PC-9 (cell line): Measurements from ENCODE around the gene ALKAL2. TPM values are rescaled to one million over a fixed set of nuclear protein-coding genes. Genes with fewer than 3 reads are reported as not detected.

Source experiments
- BruUV-seq: library from RNA; stranded (reverse); fragments of 400-500 nt; replicated peaks from 2 replicates; lab custom pipeline; 2021; lab: Mats Ljungman, UMichigan
- CTCF ChIA-PET: fragments of 300-600 bp; sonication (Branson Sonifier 250); formaldehyde crosslinking; loops from one replicate; lab custom pipeline; 2022; ENCODE audit warnings: antibody characterized with exemption; lab: Charles Lee
- POLR2A ChIA-PET: fragments of 300-600 bp; sonication (Branson Sonifier 250); formaldehyde crosslinking; loops from one replicate; lab custom pipeline; 2022; ENCODE audit warnings: antibody characterized with exemption; ENCODE audit not compliant: unreplicated experiment; lab: Charles Lee
- DNase-seq, 2 experiments: peaks; one replicate each; pipeline versions ENCODE4 v3.0.0 to v3.0.0-alpha.2; 2015 to 2022; ENCODE audit warnings: mixed read lengths in 1 of 2
- H2AFZ ChIP-seq: fragments of 200-600 bp; sonication (generic); 2 replicates; pipeline ENCODE4 v1.8.1; 2017; ENCODE audit warnings: antibody characterized with exemption
- H3F3A ChIP-seq: fragments of 200-600 bp; sonication (generic); 2 replicates; pipeline ENCODE4 v1.8.1; 2017; ENCODE audit warnings: antibody characterized with exemption, mild to moderate bottlenecking, low read depth; ENCODE audit not compliant: insufficient read depth
- H3K27ac ChIP-seq: fragments of 200-600 bp; sonication (generic); 2 replicates; pipeline ENCODE4 v1.6.1; 2016; ENCODE audit warnings: mixed run types
- H3K27me3 ChIP-seq: fragments of 200-600 bp; sonication (generic); 2 replicates; pipeline ENCODE4 v1.6.1; 2016; ENCODE audit warnings: low read depth, mixed run types; ENCODE audit not compliant: insufficient read depth
- H3K36me3 ChIP-seq: fragments of 200-600 bp; sonication (generic); 2 replicates; pipeline ENCODE4 v1.6.1; 2016; ENCODE audit warnings: low read depth, mixed run types
- H3K4me1 ChIP-seq: fragments of 200-600 bp; sonication (generic); replicated peaks from 2 replicates; pipeline ENCODE4 v1.6.1; 2016; ENCODE audit warnings: mixed run types; ENCODE audit not compliant: insufficient read depth
- H3K4me2 ChIP-seq: fragments of 200-600 bp; sonication (generic); 2 replicates; pipeline ENCODE4 v1.6.1; 2017; ENCODE audit warnings: mixed run types
- H3K4me3 ChIP-seq: fragments of 200-600 bp; sonication (generic); 2 replicates; pipeline ENCODE4 v1.6.1; 2016; ENCODE audit warnings: mixed run types
- H3K79me2 ChIP-seq: fragments of 200-600 bp; sonication (generic); 2 replicates; pipeline ENCODE4 v1.6.1; 2017; ENCODE audit warnings: low read depth, mixed run types
- H3K9me2 ChIP-seq: fragments of 200-600 bp; sonication (generic); 2 replicates; pipeline ENCODE4 v1.8.1; 2017; ENCODE audit warnings: mild to moderate bottlenecking; ENCODE audit not compliant: insufficient read depth
- H3K9me3 ChIP-seq: fragments of 200-600 bp; sonication (generic); 2 replicates; pipeline ENCODE4 v1.8.1; 2016; ENCODE audit warnings: low read depth; ENCODE audit not compliant: insufficient read depth
- H4K20me1 ChIP-seq: fragments of 200-600 bp; sonication (generic); 2 replicates; pipeline ENCODE4 v1.8.1; 2017; ENCODE audit not compliant: insufficient read depth
- EZH2 ChIP-seq: fragments of 200-600 bp; sonication (generic); IDR thresholded peaks from 2 replicates; pipeline ENCODE4 v1.8.0; 2017; ENCODE audit warnings: antibody characterized with exemption, low read depth
- intact Hi-C: fragments of 100-400 bp; cut with micrococcal nuclease; formaldehyde crosslinking; loops from one replicate; pipeline ENCODE4 v1.10.0; 2022; ENCODE audit not compliant: unreplicated experiment
- total RNA-seq: library from RNA; stranded (reverse); gene quantifications from 2 replicates; pipeline ENCODE4 v1.2.3, GENCODE V29; 2021
- TF ChIP-seq, protein P1 (sequence below): fragments of 200-600 bp; sonication (generic); conservative IDR thresholded peaks from 2 replicates; pipeline ENCODE4 v1.6.1; 2017; ENCODE audit warnings: mixed run types, antibody characterized with exemption, mild to moderate bottlenecking, moderate library complexity

The ALKAL2 gene
- total RNA-seq, 1 experiment from 2014 or later: not detected

- Histone ChIP-seq H3K9me2 (no peaks in the 10 kb centered on the region), H3F3A (no peaks in the 10 kb centered on the region), H3K4me3 (no peak overlapping the region), H3K27ac (no peak overlapping the region), H3K27me3 (peaks cover 3% of the 10 kb centered on the region; the same call in 1 of the 2 replicates), H3K4me1 (no peaks in the 10 kb centered on the region), H4K20me1 (no peaks in the 10 kb centered on the region), H3K9me3 (peaks cover 32% of the 10 kb centered on the region), H2AFZ (no peak overlapping the region), H3K79me2 (no peaks in the 10 kb centered on the region), H3K4me2 (no peak overlapping the region), H3K36me3 (no peaks in the 10 kb centered on the region)
- POLR2A ChIA-PET: no interaction called here
- BruUV-seq: no TSS peak
- intact Hi-C loops: no loop called here
- TF ChIP-seq, protein P1, sequence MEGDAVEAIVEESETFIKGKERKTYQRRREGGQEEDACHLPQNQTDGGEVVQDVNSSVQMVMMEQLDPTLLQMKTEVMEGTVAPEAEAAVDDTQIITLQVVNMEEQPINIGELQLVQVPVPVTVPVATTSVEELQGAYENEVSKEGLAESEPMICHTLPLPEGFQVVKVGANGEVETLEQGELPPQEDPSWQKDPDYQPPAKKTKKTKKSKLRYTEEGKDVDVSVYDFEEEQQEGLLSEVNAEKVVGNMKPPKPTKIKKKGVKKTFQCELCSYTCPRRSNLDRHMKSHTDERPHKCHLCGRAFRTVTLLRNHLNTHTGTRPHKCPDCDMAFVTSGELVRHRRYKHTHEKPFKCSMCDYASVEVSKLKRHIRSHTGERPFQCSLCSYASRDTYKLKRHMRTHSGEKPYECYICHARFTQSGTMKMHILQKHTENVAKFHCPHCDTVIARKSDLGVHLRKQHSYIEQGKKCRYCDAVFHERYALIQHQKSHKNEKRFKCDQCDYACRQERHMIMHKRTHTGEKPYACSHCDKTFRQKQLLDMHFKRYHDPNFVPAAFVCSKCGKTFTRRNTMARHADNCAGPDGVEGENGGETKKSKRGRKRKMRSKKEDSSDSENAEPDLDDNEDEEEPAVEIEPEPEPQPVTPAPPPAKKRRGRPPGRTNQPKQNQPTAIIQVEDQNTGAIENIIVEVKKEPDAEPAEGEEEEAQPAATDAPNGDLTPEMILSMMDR: peak; percentile 48
- no peak for TF ChIP-seq EZH2
- DNase-seq: no peak
- CTCF ChIA-PET: no interaction called here
These were observed 44.7 kb upstream of the ALKAL2 start for GRCh38 chr2:332592-332991.

- Histone ChIP-seq H3K9me3 (peaks cover 10% of the 10 kb centered on the region; the same call in 1 of the 2 replicates), H3K36me3 (no peaks in the 10 kb centered on the region), H4K20me1 (no peaks in the 10 kb centered on the region), H3K79me2 (no peaks in the 10 kb centered on the region), H3K27ac (no peak overlapping the region), H3K4me1 (no peaks in the 10 kb centered on the region), H3K9me2 (no peaks in the 10 kb centered on the region), H3F3A (no peaks in the 10 kb centered on the region), H2AFZ (peak overlapping the region; percentile 35; the same call in 1 of the 2 replicates), H3K4me3 (no peak overlapping the region), H3K4me2 (0 out of 2 replicates have a peak overlapping the region, but pooled peaks have one; percentile 14), H3K27me3 (0 out of 2 replicates have a peak, but pooled peaks cover 3% of the 10 kb centered on the region)
- ChIA-PET POLR2A (interaction anchor here (0.6 kb wide), 1 partner anchor 172 kb away, joined by 3 read pairs; no protein-coding TSS in a partner anchor), CTCF (no interaction called here)
- no TSS peak for BruUV-seq
- TF ChIP-seq, protein P1: no peak
- no peak for TF ChIP-seq EZH2
- intact Hi-C loops: no loop called here
- peak; percentile 18 to 70 for DNase-seq
These were observed 40.9 kb upstream of the ALKAL2 start for GRCh38 chr2:328761-329160.

- peaks cover 8% of the 10 kb centered on the region; the same call in 1 of the 2 replicates for H3K27me3 ChIP-seq
- no peaks in the 10 kb centered on the region; the same call in 1 of the 2 replicates for H3K9me3 ChIP-seq
- peaks cover 5% of the 10 kb centered on the region; the same call in 1 of the 2 replicates for H3K4me1 ChIP-seq
- no peak for DNase-seq
- ChIA-PET POLR2A (no interaction called here), CTCF (no interaction called here)
- no peaks in the 10 kb centered on the region; the same call in 1 of the 2 replicates for H3F3A ChIP-seq
- H4K20me1 ChIP-seq: no peaks in the 10 kb centered on the region
- no peak overlapping the region for H3K4me3 ChIP-seq
- TF ChIP-seq, protein P1: no peak
- no peak for TF ChIP-seq EZH2
- intact Hi-C loops: no loop called here
- H3K79me2 ChIP-seq: no peaks in the 10 kb centered on the region
- no peak overlapping the region for H3K4me2 ChIP-seq
- no peak overlapping the region for H3K27ac ChIP-seq
- H2AFZ ChIP-seq: no peak overlapping the region
- H3K9me2 ChIP-seq: no peaks in the 10 kb centered on the region
- no TSS peak for BruUV-seq
- H3K36me3 ChIP-seq: no peaks in the 10 kb centered on the region
These were observed 35.1 kb upstream of the ALKAL2 start for GRCh38 chr2:323035-323434.
